Pancreas (tissue), 10 donors: ENCODE measurements around the gene PCDHGB7. TPM values are rescaled to one million over a fixed set of nuclear protein-coding genes. Genes with fewer than 3 reads are reported as not detected.
A peak's percentile ranks its signal among the peaks of the same experiment; 100 is the strongest.
"Not testable (repeated sequence)": the region's sequence is repeated elsewhere in the genome, so short reads cannot be mapped to it uniquely, and the experiment has no call there.

Experiments used
- ATAC-seq, 4 donors: fragments of 200-7000 bp; cut with Tn5 transposase; one replicate each; pipeline versions ENCODE4 v1.8.0 to v1.9.1; 2020; ENCODE audit warnings: mild to moderate bottlenecking in 4 of 4, moderate library complexity in 4 of 4
- DNase-seq, 6 donors: peaks; one replicate each; pipeline ENCODE4 v3.0.0-alpha.2; 2020
- FAIRE-seq: peaks from 2 replicates; lab custom pipeline; 2012; peaks lifted over from hg19 to GRCh38; lab: Jason Lieb, UNC
- H3K27ac ChIP-seq, 4 donors: fragments of 200-600 bp; sonication (generic); 1 replicate in 3 of 4; 2 replicates in 1 of 4; pipeline versions ENCODE4 v1.5.0 to v1.8.0; 2020
- H3K27me3 ChIP-seq, 4 donors: fragments of 200-600 bp; one replicate each; pipeline ENCODE4 v1.8.0; 2021
- H3K36me3 ChIP-seq, 3 donors: fragments of 200-600 bp; sonication (generic) in 1 of 3; one replicate each; pipeline versions ENCODE4 v1.5.0 to v1.8.0; 2020 to 2021
- H3K4me1 ChIP-seq, 3 donors: fragments of 200-600 bp; one replicate each; pipeline ENCODE4 v1.8.0; 2021
- H3K4me3 ChIP-seq, 4 donors: fragments of 200-600 bp; sonication (generic) in 2 of 4; one replicate each; pipeline versions ENCODE4 v1.5.0 to v1.8.0; 2020 to 2021
- H3K9me3 ChIP-seq, 4 donors: fragments of 200-600 bp; one replicate each; pipeline ENCODE4 v1.8.0; 2021
- CTCF ChIP-seq, 4 donors: fragments of 200-600 bp; sonication (generic) in 3 of 4; IDR thresholded peaks; one replicate each; pipeline versions ENCODE4 v1.5.0 to v1.8.0; 2021; ENCODE audit warnings: antibody characterized with exemption in 4 of 4
- WGBS, 2 donors: extraction: QIAGEN DNeasy Blood & Tissue Kit; methylation state at CpG; one replicate each; pipeline ENCODE4 v1.1.7; 2013; 5-methylcytosine and 5-hydroxymethylcytosine counted together
- intact Hi-C, 3 donors: fragments of 100-400 bp; cut with DNase I; formaldehyde crosslinking; loops; one replicate each; pipeline versions ENCODE4 v1.11.1 to v1.14.2; 2022
- polyA plus RNA-seq, 2 donors: library from polyadenylated mRNA; stranded (reverse); fragments of 200-250 nt; gene quantifications; one replicate each; pipeline ENCODE4 v1.2.3, GENCODE V29; 2013
- total RNA-seq, 6 donors: library from RNA; stranded (reverse); fragmentation: NEBNext Ultra II Directional in 4 of 6; extraction: Animal tissue kit (Norgen Biotek cat#: 25700) in 4 of 6; gene quantifications; one replicate each; pipeline versions ENCODE4 v1.2.1 to v1.2.4, GENCODE V29; 2021 to 2023
- donor health status: healthy with polysubstance abuse.
- donor health status: DM: no; HTN: no; CAD: no; lungs with moderate emphysema.
- donor health status: DM: no; HTN: no; CAD: no.
- donor health status: control.
- donor health status: control.
- donor health status: Bipolar disorder and iron deficiency.
- donor health status: DM: yes; HTN: yes; CAD: no.
- donor health status: DM: no; HTN: no; CAD: no.
- donor health status: DM: no; HTN: no; CAD: no.
- donor health status: DM: yes; HTN: yes; CAD: no.

The PCDHGB7 gene
- total and polyA plus RNA-seq, 8 donors, result 1.0 to 5.6 (median 3.7) TPM

DNA sequence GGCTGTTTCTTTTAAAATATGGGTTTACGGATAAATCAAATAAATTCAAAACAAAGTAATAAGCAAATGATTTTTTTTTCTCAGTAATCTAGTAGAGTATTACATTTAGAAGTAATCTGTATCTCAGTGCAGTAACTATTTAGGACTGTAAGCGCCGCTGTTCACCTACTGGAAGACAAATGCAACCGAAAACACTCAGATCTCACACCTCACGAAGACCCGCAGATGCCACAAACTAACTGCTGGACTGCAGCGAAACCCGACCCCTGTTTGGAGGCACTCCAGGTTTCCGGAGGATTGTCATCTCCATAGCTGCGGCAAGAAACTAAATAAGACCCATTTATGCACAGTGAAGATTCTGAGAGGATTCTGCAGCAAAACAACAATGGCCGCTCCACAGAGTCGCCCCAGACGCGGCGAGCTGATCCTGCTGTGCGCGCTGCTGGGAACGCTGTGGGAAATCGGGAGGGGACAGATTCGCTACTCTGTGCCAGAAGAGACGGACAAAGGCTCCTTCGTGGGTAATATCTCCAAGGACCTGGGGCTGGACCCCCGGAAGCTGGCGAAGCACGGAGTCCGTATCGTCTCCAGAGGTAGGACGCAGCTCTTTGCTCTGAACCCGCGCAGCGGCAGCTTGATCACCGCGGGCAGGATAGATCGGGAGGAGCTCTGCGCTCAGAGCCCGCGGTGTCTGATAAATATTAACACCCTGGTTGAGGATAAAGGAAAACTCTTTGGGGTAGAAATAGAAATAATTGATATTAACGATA is 24.9 kb upstream of the PCDHGB7 start, which contains the start of gene PCDHGA8:
TSS of gene PCDHGA8 (plus strand) at position 205 of the 770 bp plus-strand sequence. CDS start at position 386, 181 bp downstream.
- Histone ChIP-seq H3K9me3 (peaks cover 0 to 34% (median 2%) of the 10 kb centered on the region in 4 donors), H3K27ac (no peak within 1 kb of the TSS), H3K4me1 (no peaks in the 10 kb centered on the region), H3K27me3 (no peaks in the 10 kb centered on the region), H3K36me3 (no peaks in the 10 kb centered on the region), H3K4me3 (no peak within 1 kb of the TSS)
- no peak for TF ChIP-seq CTCF (IDR thresholded peaks at IDR 0.05)
- FAIRE-seq (no peak), DNase-seq (peak in 1 of 6 donors; percentile 31), ATAC-seq (no peak)
- WGBS, 2 donors, result 26 to 28% methylated on average over 38 of the region's 38 CpGs
- intact Hi-C loops, result no loop called here

DNA sequence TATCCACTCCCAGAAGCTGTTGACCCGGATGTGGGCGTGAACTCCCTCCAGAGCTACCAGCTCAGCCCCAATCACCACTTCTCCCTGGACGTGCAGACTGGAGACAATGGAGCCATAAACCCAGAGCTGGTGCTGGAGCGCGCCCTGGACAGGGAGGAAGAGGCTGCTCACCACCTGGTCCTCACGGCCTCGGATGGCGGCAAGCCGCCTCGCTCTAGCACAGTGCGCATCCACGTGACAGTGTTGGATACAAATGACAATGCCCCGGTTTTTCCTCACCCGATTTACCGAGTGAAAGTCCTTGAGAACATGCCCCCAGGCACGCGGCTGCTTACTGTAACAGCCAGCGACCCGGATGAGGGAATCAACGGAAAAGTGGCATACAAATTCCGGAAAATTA is 24.2 kb upstream of the PCDHGB7 start:
- peak in 1 of 6 donors; percentile 23 for DNase-seq
- no peak for TF ChIP-seq CTCF (IDR thresholded peaks at IDR 0.05)
- Histone ChIP-seq H3K9me3 (peaks cover 0 to 34% (median 2%) of the 10 kb centered on the region in 4 donors), H3K36me3 (no peaks in the 10 kb centered on the region), H3K27ac (no peak overlapping the region), H3K4me1 (no peaks in the 10 kb centered on the region), H3K4me3 (no peak overlapping the region), H3K27me3 (no peaks in the 10 kb centered on the region)
- intact Hi-C loops, result no loop called here
- no peak for FAIRE-seq
- 24 to 29% methylated on average over 21 of the region's 21 CpGs for WGBS, 2 donors
- no peak for ATAC-seq

DNA sequence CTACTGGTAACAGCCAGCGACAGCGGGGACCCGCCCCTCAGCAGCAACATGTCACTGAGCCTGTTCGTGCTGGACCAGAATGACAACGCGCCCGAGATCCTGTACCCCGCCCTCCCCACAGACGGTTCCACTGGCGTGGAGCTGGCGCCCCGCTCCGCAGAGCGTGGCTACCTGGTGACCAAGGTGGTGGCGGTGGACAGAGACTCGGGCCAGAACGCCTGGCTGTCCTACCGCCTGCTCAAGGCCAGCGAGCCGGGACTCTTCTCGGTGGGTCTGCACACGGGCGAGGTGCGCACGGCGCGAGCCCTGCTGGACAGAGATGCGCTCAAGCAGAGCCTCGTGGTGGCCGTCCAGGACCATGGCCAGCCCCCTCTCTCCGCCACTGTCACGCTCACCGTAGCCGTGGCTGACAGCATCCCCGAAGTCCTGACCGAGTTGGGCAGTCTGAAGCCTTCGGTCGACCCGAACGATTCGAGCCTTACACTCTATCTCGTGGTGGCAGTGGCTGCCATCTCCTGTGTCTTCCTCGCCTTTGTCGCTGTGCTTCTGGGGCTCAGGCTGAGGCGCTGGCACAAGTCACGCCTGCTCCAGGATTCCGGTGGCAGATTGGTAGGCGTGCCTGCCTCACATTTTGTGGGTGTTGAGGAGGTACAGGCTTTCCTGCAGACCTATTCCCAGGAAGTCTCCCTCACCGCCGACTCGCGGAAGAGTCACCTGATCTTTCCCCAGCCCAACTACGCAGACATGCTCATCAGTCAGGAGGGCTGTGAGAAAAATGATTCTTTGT is 22.9 kb upstream of the PCDHGB7 start:
- 22 to 25% methylated on average over 36 to 46 of the region's 53 CpGs for WGBS, 2 donors
- H3K4me1 ChIP-seq, FAIRE-seq, ATAC-seq, H3K4me3 ChIP-seq, H3K27ac ChIP-seq, H3K36me3 ChIP-seq, H3K27me3 ChIP-seq, intact Hi-C loops: not testable (repeated sequence)
- peak in 1 of 6 donors; percentile 27 for DNase-seq
- peaks cover 0 to 24% (median 2%) of the 10 kb centered on the region in 4 donors for H3K9me3 ChIP-seq

GRCh38 chr5:141397756-141398551 is 19.5 kb upstream of the PCDHGB7 start, which contains the start of gene PCDHGB5:
Gene PCDHGB5, plus strand, starts transcription at chr5:141397947. Its CDS starts 181 bp downstream, at chr5:141398128.
- H3K27ac ChIP-seq, H3K36me3 ChIP-seq, intact Hi-C loops, H3K4me1 ChIP-seq, FAIRE-seq, H3K27me3 ChIP-seq: not testable (repeated sequence)
- DNase-seq, result peak in 4 of 6 donors; percentile 33 to 69 (median 45)
- peak in 3 of 4 donors; percentile 35 to 44 (median 41) for TF ChIP-seq CTCF (IDR thresholded peaks at IDR 0.05)
- WGBS, 2 donors, result 1 to 5% methylated on average over 24 to 25 of the region's 43 CpGs
- peak; percentile 94 to 100 (median 98) for ATAC-seq
- H3K4me3 ChIP-seq, result peak within 1 kb of the TSS in 2 of 4 donors; percentile 8 to 37
- H3K9me3 ChIP-seq, result peaks cover 0 to 17% (median 2%) of the 10 kb centered on the region in 4 donors
